Psoas muscle (tissue), 8 donors: ENCODE data around the gene FGGY. TPM values are rescaled to one million over a fixed set of nuclear protein-coding genes. Genes with fewer than 3 reads are reported as not detected.

Experiments used
- ATAC-seq, 4 donors: fragments of 200-7000 bp; cut with Tn5 transposase; one replicate each; pipeline ENCODE4 v1.9.1; 2020; ENCODE audit warnings: moderate library complexity in 3 of 4, mild to moderate bottlenecking in 2 of 4
- DNase-seq, 2 donors: peaks; one replicate each; pipeline ENCODE4 v3.0.0-alpha.2; 2020
- H3K27ac ChIP-seq: fragments of 200-600 bp; one replicate; pipeline ENCODE4 v1.8.0; 2022
- H3K27me3 ChIP-seq, 3 donors: fragments of 200-600 bp in 1 of 3; one replicate each; pipeline versions ENCODE4 v1.6.1 to v1.8.0; 2013 to 2022; ENCODE audit warnings: low read length in 2 of 3, mild to moderate bottlenecking in 2 of 3, moderate library complexity in 1 of 3; ENCODE audit not compliant: insufficient read depth in 3 of 3
- H3K36me3 ChIP-seq, 2 donors: fragments of 200-600 bp in 1 of 2; one replicate each; pipeline versions ENCODE4 v1.6.1 to v1.8.0; 2013 to 2022; ENCODE audit warnings: low read depth in 1 of 2, mild to moderate bottlenecking in 1 of 2, moderate library complexity in 1 of 2; ENCODE audit not compliant: insufficient read depth in 1 of 2
- H3K4me1 ChIP-seq: fragments of 200-600 bp; one replicate; pipeline ENCODE4 v1.8.0; 2022
- H3K4me3 ChIP-seq: fragments of 200-600 bp; one replicate; pipeline ENCODE4 v1.8.0; 2022; ENCODE audit warnings: mild to moderate bottlenecking
- H3K9me3 ChIP-seq: fragments of 200-600 bp; one replicate; pipeline ENCODE4 v1.8.0; 2022
- CTCF ChIP-seq: fragments of 200-600 bp; IDR thresholded peaks from one replicate; pipeline ENCODE4 v1.8.0; 2022; ENCODE audit warnings: antibody characterized with exemption
- WGBS, 3 donors: extraction: QIAGEN DNeasy Blood & Tissue Kit; methylation state at CpG; one replicate each; pipeline versions ENCODE4 v1.1.6 to v1.1.7; 2013; 5-methylcytosine and 5-hydroxymethylcytosine counted together
- intact Hi-C, 2 donors: fragments of 100-400 bp; cut with DNase I; formaldehyde crosslinking; loops; one replicate each; pipeline versions ENCODE4 v1.11.0 to v1.14.2; 2022
- polyA plus RNA-seq, 3 donors: library from polyadenylated mRNA; stranded (reverse); fragments of 200-250 nt; gene quantifications; one replicate each; pipeline ENCODE4 v1.2.3, GENCODE V29; 2013
- total RNA-seq, 4 donors: library from RNA; stranded (reverse); fragmentation: NEBNext Ultra II Directional in 2 of 4; extraction: Animal tissue kit (Norgen Biotek cat#: 25700) in 2 of 4; gene quantifications; one replicate each; pipeline versions ENCODE4 v1.2.1 to v1.2.4, GENCODE V29; 2021 to 2023
- donor health status: healthy with polysubstance abuse.
- donor health status: DM: no; HTN: no; CAD: no; lungs with moderate emphysema.
- donor health status: Bipolar disorder and iron deficiency.
- donor health status: healthy.
- donor health status: DM: yes; HTN: yes; CAD: no.
- donor health status: DM: no; HTN: no; CAD: no.
- donor health status: DM: no; HTN: no; CAD: no.
- donor health status: DM: yes; HTN: yes; CAD: no.

FGGY gene
- total and polyA plus RNA-seq, 7 donors = 11.9 to 72.2 (median 46.5) TPM

- DNase-seq = no peak
- Histone ChIP-seq H3K4me1 (peaks cover 38% of the 10 kb centered on the region), H3K27ac (no peak overlapping the region), H3K27me3 (no peaks in the 10 kb centered on the region), H3K9me3 (no peaks in the 10 kb centered on the region), H3K4me3 (no peak overlapping the region), H3K36me3 (peaks cover 0 to 5% of the 10 kb centered on the region in 2 donors)
- ATAC-seq = no peak
- intact Hi-C loops = no loop called here
- WGBS, 3 donors = 90 to 91% (median 90%) methylated on average over 1 of the region's 1 CpG
- no peak for TF ChIP-seq CTCF
Observed at GRCh38 chr1:59670662-59671061, 373.8 kb downstream of the FGGY start.

GRCh38 chr1:59671066-59671952 lies 374.4 kb downstream of the FGGY start:
- H3K9me3 ChIP-seq = no peaks in the 10 kb centered on the region
- peaks cover 38% of the 10 kb centered on the region for H3K4me1 ChIP-seq
- WGBS, 3 donors = 81 to 94% (median 82%) methylated on average over 5 of the region's 5 CpGs
- H3K27ac ChIP-seq = no peak overlapping the region
- no peaks in the 10 kb centered on the region for H3K27me3 ChIP-seq
- peaks cover 0 to 5% of the 10 kb centered on the region in 2 donors for H3K36me3 ChIP-seq
- no peak for TF ChIP-seq CTCF
- no peak for DNase-seq
- no peak overlapping the region for H3K4me3 ChIP-seq
- intact Hi-C loops = no loop called here
- peak in 1 of 4 donors; percentile 13 for ATAC-seq

GRCh38 chr1:59671953-59672305 lies 375.0 kb downstream of the FGGY start:
- intact Hi-C loops = no loop called here
- no peak for DNase-seq
- Histone ChIP-seq H3K27me3 (no peaks in the 10 kb centered on the region), H3K27ac (no peak overlapping the region), H3K36me3 (peaks cover 0 to 5% of the 10 kb centered on the region in 2 donors), H3K4me3 (no peak overlapping the region), H3K9me3 (no peaks in the 10 kb centered on the region), H3K4me1 (peaks cover 40% of the 10 kb centered on the region)
- WGBS, 3 donors = 71 to 87% (median 72%) methylated on average over 4 of the region's 4 CpGs
- TF ChIP-seq CTCF = no peak
- no peak for ATAC-seq

- intact Hi-C loops = no loop called here
- whole genome bisulfite sequencing, 3 donors = 66 to 79% (median 73%) methylated on average over 7 of the region's 7 CpGs
- H3K9me3 ChIP-seq = no peaks in the 10 kb centered on the region
- no peaks in the 10 kb centered on the region for H3K36me3 ChIP-seq
- TF ChIP-seq CTCF = no peak
- peak; percentile 73 to 80 (median 74) for ATAC-seq
- DNase-seq = no peak
- no peaks in the 10 kb centered on the region for H3K27me3 ChIP-seq
- no peak overlapping the region for H3K4me3 ChIP-seq
- peaks cover 46% of the 10 kb centered on the region for H3K4me1 ChIP-seq
- peak overlapping the region; percentile 7 for H3K27ac ChIP-seq
Observed at GRCh38 chr1:59672851-59673572, 376.1 kb downstream of the FGGY start.
